HEK293 (cell line): Measurements from ENCODE around the gene MACO1.
A peak's percentile ranks its signal among the peaks of the same experiment; 100 is the strongest.
"Not testable (repeated sequence)": the region's sequence is repeated elsewhere in the genome, so short reads cannot be mapped to it uniquely, and the experiment has no call there.

Experiments used
- CTCF ChIA-PET: fragments of 350-600 bp; formaldehyde crosslinking; extraction: SDS; loops from one replicate; lab custom pipeline; 2021; ENCODE audit warnings: antibody characterized with exemption; lab: Yijun Ruan, JAX
- POLR2A ChIA-PET: fragments of 300-600 bp; formaldehyde crosslinking; extraction: SDS; loops from one replicate; lab custom pipeline; 2020; ENCODE audit warnings: antibody characterized with exemption, inconsistent platforms; lab: Yijun Ruan, JAX
- H3K27ac ChIP-seq: fragments of 200-500 bp; sonication (Bioruptor generic); 2 replicates; pipeline ENCODE4 v1.5.1; 2014; ENCODE audit warnings: low read depth, low read length, control low read depth, inconsistent platforms; ENCODE audit errors: extremely low read depth
- H3K36me3 ChIP-seq, 2 experiments: fragments of 200-500 bp in 1 of 2; sonication (Bioruptor generic) in 1 of 2; 1 replicate in 1 of 2; 2 replicates in 1 of 2; pipeline ENCODE4 v1.5.1; 2014 to 2017; ENCODE audit warnings: inconsistent platforms in 2 of 2, low read length in 2 of 2; ENCODE audit not compliant: control insufficient read depth in 2 of 2, insufficient read depth in 1 of 2
- H3K4me1 ChIP-seq: fragments of 200-500 bp; sonication (Bioruptor generic); 2 replicates; pipeline ENCODE4 v1.5.1; 2014; ENCODE audit warnings: mild to moderate bottlenecking, low read length, inconsistent platforms; ENCODE audit not compliant: control insufficient read depth, insufficient read depth
- H3K4me3 ChIP-seq: 2 replicates; pipeline ENCODE4 v1.5.1; 2011; ENCODE audit warnings: low read depth, mild to moderate bottlenecking, control low read depth, low read length, moderate library complexity
- H3K9me3 ChIP-seq: fragments of 200-500 bp; sonication (Bioruptor generic); 2 replicates; pipeline ENCODE4 v1.5.1; 2014; ENCODE audit warnings: low read depth, low read length, inconsistent platforms; ENCODE audit not compliant: control insufficient read depth, insufficient read depth
- BCL11A ChIP-seq: fragments of 450-650 bp; formaldehyde crosslinking; IDR thresholded peaks from 2 replicates; pipeline ENCODE4 v1.5.1; 2016; ENCODE audit warnings: low read depth, missing biosample characterization, missing genetic modification characterization
- KLF10 ChIP-seq: fragments of 450-650 bp; IDR thresholded peaks from 2 replicates; pipeline ENCODE4 v1.5.1; 2018; ENCODE audit warnings: missing biosample characterization, mild to moderate bottlenecking, missing genetic modification characterization
- KLF16 ChIP-seq: fragments of 450-650 bp; formaldehyde crosslinking; IDR thresholded peaks from 2 replicates; pipeline ENCODE4 v1.5.1; 2017; ENCODE audit warnings: missing biosample characterization, missing genetic modification characterization
- PRDM6 ChIP-seq: fragments of 450-650 bp; formaldehyde crosslinking; IDR thresholded peaks from 2 replicates; pipeline ENCODE4 v1.5.1; 2017; ENCODE audit warnings: missing biosample characterization, missing genetic modification characterization
- ZIC2 ChIP-seq: fragments of 450-650 bp; formaldehyde crosslinking; IDR thresholded peaks from 2 replicates; pipeline ENCODE4 v1.5.1; 2016; ENCODE audit warnings: missing biosample characterization, missing genetic modification characterization
- ZNF121 ChIP-seq: fragments of 450-650 bp; formaldehyde crosslinking; IDR thresholded peaks from 2 replicates; pipeline ENCODE4 v1.5.1; 2016; ENCODE audit warnings: missing biosample characterization, missing genetic modification characterization
- ZNF175 ChIP-seq: fragments of 450-650 bp; formaldehyde crosslinking; IDR thresholded peaks from 2 replicates; pipeline ENCODE4 v1.5.1; 2016; ENCODE audit warnings: missing biosample characterization, missing genetic modification characterization
- ZNF223 ChIP-seq: fragments of 450-650 bp; formaldehyde crosslinking; IDR thresholded peaks from 2 replicates; pipeline ENCODE4 v1.5.1; 2016; ENCODE audit warnings: missing biosample characterization, missing genetic modification characterization
- ZNF292 ChIP-seq: fragments of 450-650 bp; formaldehyde crosslinking; IDR thresholded peaks from 2 replicates; pipeline ENCODE4 v1.5.1; 2016; ENCODE audit warnings: low read depth, missing biosample characterization, missing genetic modification characterization, borderline replicate concordance
- ZNF302 ChIP-seq: fragments of 450-650 bp; formaldehyde crosslinking; IDR thresholded peaks from 2 replicates; pipeline ENCODE4 v1.5.1; 2016; ENCODE audit warnings: missing biosample characterization, missing genetic modification characterization, low read depth
- ZNF366 ChIP-seq: fragments of 450-650 bp; formaldehyde crosslinking; conservative IDR thresholded peaks from 2 replicates; pipeline ENCODE4 v1.5.1; 2016; ENCODE audit warnings: missing biosample characterization, missing genetic modification characterization
- ZNF558 ChIP-seq: fragments of 450-650 bp; formaldehyde crosslinking; IDR thresholded peaks from 2 replicates; pipeline ENCODE4 v1.5.1; 2016; ENCODE audit warnings: missing biosample characterization, missing genetic modification characterization
- ZNF747 ChIP-seq: fragments of 450-650 bp; formaldehyde crosslinking; IDR thresholded peaks from 2 replicates; pipeline ENCODE4 v1.5.1; 2016; ENCODE audit warnings: missing biosample characterization, missing genetic modification characterization
- ZNF791 ChIP-seq: fragments of 450-650 bp; formaldehyde crosslinking; IDR thresholded peaks from 2 replicates; pipeline ENCODE4 v1.5.1; 2016; ENCODE audit warnings: missing biosample characterization, missing genetic modification characterization
- ZNF792 ChIP-seq: fragments of 450-650 bp; formaldehyde crosslinking; IDR thresholded peaks from 2 replicates; pipeline ENCODE4 v1.5.1; 2016; ENCODE audit warnings: missing biosample characterization, missing genetic modification characterization
- TF ChIP-seq, protein P1 (sequence below): fragments of 450-650 bp; formaldehyde crosslinking; IDR thresholded peaks from 2 replicates; pipeline ENCODE4 v1.5.1; 2016; ENCODE audit warnings: missing biosample characterization, missing genetic modification characterization
- TF ChIP-seq, protein P2 (sequence below): fragments of 450-650 bp; formaldehyde crosslinking; IDR thresholded peaks from 2 replicates; pipeline ENCODE4 v1.5.1; 2017; ENCODE audit warnings: missing biosample characterization, missing genetic modification characterization

MACO1 gene

GRCh38 chr1:25443030-25443699 lies 12.5 kb downstream of the MACO1 start:
- Histone ChIP-seq H3K36me3 (peaks cover 3 to 7% of the 10 kb centered on the region in 2 experiments), H3K9me3 (no peaks in the 10 kb centered on the region), H3K4me3 (no peak overlapping the region), H3K27ac (no peak overlapping the region), H3K4me1 (peaks cover 4% of the 10 kb centered on the region; the same call in 1 of the 2 replicates)
- POLR2A ChIA-PET = no interaction called here
- TF ChIP-seq ZNF558 (tag by site-specific recombination) (no peak), ZNF121 (no peak), ZNF747 (tag by site-specific recombination) (no peak), ZNF791 (tag by site-specific recombination) (no peak), ZNF302 (no peak), ZNF366 (tag by site-specific recombination) (no peak), ZNF175 (tag by site-specific recombination) (no peak), ZNF792 (tag by site-specific recombination) (no peak), KLF10 (tag by site-specific recombination) (no peak)
- TF ChIP-seq, protein P1, sequence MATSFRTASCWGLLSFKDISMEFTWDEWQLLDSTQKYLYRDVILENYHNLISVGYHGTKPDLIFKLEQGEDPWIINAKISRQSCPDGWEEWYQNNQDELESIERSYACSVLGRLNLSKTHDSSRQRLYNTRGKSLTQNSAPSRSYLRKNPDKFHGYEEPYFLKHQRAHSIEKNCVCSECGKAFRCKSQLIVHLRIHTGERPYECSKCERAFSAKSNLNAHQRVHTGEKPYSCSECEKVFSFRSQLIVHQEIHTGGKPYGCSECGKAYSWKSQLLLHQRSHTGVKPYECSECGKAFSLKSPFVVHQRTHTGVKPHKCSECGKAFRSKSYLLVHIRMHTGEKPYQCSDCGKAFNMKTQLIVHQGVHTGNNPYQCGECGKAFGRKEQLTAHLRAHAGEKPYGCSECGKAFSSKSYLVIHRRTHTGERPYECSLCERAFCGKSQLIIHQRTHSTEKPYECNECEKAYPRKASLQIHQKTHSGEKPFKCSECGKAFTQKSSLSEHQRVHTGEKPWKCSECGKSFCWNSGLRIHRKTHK = no peak
- CTCF ChIA-PET = interaction anchor here (0.5 to 1.7 kb wide), 5 partner anchors 25 to 368 kb away, joined by 3 to 6 read pairs (median 4); no protein-coding TSS in a partner anchor

DNA sequence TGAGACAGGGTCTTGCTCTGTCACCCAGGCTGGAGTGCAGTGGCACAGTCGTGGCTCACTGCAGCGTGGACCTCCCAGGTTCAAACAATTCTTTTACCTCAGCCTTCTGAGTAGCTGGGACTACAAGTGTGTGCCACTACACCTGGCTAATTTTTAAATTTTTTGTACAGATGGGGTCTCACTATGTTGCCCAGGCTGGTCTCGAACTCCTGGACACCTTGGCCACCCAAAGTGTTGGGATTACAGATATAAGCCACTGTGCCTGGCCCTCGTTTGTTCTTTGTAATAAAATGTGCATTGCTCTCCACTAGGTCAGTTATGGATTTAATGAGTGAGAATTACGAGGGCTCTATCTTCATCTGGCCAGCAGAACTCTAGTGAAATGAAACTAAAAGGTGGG lies 13.9 kb downstream of the MACO1 start:
- peaks cover 9 to 14% of the 10 kb centered on the region in 2 experiments for H3K36me3 ChIP-seq
- H3K4me3 ChIP-seq, H3K4me1 ChIP-seq, H3K27ac ChIP-seq, POLR2A ChIA-PET, CTCF ChIA-PET, H3K9me3 ChIP-seq: not testable (repeated sequence)
- peak; percentile 91 for TF ChIP-seq ZNF121

DNA sequence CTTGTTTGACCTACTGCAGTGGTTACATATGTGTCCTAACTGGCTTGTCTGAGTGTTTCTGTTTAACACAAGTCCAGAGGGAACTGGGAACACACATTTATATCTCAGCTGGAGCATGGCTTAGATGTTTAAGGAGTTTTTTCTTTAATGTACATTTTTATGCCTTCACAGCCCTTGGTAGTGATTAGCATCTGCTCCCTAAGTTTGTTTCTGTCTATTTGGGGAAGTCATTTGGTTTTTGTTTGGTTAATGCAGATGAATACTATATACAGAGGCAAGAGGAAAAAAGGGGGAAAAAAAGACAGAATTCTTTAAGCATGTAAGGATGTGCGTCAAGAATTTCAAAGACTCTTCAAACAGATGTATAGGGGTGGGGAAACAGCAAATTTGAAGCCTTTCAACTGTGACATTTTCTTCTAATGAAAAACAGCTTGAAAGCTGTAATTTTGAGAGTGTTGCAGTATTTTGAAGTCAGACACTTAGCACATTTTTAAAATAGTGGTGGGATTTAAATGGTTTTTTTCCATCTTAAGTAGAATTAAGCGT lies 15.4 kb downstream of the MACO1 start:
- Histone ChIP-seq H3K9me3 (no peaks in the 10 kb centered on the region), H3K36me3 (peaks cover 9 to 18% of the 10 kb centered on the region in 2 experiments), H3K4me1 (peaks cover 4% of the 10 kb centered on the region; the same call in 1 of the 2 replicates), H3K27ac (no peak overlapping the region), H3K4me3 (no peak overlapping the region)
- TF ChIP-seq ZNF292 (no peak), KLF16 (tag by site-specific recombination) (no peak), PRDM6 (tag by site-specific recombination) (0 out of 2 replicates have a peak, but pooled peaks have one; percentile 48), BCL11A (no peak)
- POLR2A ChIA-PET = no interaction called here
- CTCF ChIA-PET = interaction anchor here (1.0 kb wide), 1 partner anchor 42 kb away, joined by 4 read pairs; no protein-coding TSS in a partner anchor

DNA sequence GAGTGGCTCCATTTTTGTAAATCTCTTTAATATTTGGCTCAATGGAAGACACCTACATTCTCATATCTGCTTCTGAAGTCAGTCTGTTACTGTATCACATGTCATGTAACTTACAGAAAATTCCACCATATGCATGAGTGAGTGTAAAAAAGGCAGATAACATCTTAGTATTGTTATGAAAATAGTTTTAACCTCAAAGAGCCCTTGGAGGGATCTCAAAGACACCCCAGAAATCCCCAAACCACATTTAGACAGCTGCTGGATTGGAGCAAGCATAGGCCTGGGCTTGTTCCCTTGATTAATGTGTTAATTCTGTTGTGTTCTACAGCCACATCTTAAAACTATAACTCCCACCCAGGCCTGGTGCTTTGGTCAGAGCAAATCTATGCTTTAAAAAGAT lies 16.9 kb downstream of the MACO1 start:
- ChIA-PET CTCF (no interaction called here), POLR2A (no interaction called here)
- TF ChIP-seq, protein P2, sequence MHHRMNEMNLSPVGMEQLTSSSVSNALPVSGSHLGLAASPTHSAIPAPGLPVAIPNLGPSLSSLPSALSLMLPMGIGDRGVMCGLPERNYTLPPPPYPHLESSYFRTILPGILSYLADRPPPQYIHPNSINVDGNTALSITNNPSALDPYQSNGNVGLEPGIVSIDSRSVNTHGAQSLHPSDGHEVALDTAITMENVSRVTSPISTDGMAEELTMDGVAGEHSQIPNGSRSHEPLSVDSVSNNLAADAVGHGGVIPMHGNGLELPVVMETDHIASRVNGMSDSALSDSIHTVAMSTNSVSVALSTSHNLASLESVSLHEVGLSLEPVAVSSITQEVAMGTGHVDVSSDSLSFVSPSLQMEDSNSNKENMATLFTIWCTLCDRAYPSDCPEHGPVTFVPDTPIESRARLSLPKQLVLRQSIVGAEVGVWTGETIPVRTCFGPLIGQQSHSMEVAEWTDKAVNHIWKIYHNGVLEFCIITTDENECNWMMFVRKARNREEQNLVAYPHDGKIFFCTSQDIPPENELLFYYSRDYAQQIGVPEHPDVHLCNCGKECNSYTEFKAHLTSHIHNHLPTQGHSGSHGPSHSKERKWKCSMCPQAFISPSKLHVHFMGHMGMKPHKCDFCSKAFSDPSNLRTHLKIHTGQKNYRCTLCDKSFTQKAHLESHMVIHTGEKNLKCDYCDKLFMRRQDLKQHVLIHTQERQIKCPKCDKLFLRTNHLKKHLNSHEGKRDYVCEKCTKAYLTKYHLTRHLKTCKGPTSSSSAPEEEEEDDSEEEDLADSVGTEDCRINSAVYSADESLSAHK = no peak
- no peak for TF ChIP-seq ZIC2 (tag by site-specific recombination)
- no peak for TF ChIP-seq ZNF223 (tag by site-specific recombination)
- Histone ChIP-seq H3K9me3 (no peaks in the 10 kb centered on the region), H3K4me3 (no peak overlapping the region), H3K4me1 (peaks cover 4% of the 10 kb centered on the region; the same call in 1 of the 2 replicates), H3K36me3 (peaks cover 9 to 18% of the 10 kb centered on the region in 2 experiments), H3K27ac (no peak overlapping the region)
